TTC549 (cell line): Measurements from ENCODE around the gene CHD9.

ENCODE experiments used
- FAIRE-seq: peaks from 2 replicates; lab custom pipeline; 2012; peaks lifted over from hg19 to GRCh38; lab: Jason Lieb, UNC

CHD9 gene

GRCh38 chr16:53098526-53099317, 43.9 kb downstream of the CHD9 start:
- FAIRE-seq: no peak

DNA sequence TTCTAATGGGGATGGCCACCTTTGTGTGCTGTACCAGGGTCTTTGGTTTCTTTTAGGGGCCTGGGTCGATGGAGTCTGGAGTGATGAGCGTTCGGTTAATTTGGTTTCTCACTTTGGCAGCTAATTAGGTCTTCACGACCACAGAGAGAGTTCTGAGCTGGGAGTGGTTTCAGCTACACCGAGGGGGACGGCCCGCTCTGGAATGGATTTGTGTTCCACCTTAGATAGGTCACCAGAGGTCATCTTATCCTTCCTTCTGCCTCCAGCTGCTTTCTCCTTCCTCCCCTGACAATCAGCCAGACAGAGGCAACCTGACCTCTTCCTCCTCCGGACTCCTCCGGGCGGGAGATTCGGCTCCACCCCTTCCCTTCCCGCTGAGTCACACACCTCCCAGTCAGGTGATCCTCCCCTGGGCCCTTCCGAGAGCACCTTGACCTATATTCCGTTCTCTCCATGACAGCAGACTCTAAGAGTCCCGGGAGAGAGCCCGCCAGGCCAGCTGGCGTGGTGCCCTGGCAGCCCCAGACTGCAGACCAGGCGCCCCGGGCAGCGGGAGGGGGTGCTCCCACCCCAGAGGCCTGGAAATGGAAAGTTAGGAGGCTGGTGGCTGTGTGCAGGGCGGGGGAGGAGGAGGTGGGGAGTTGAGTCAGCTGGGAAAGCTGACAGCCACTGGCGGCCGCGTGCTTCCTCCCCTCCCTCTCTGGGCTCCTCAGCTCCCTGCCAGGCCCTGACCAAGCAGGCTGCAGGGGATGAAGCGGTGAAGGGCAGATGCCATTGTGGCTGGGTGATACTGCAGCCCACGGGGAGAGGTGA, 44.7 kb downstream of the CHD9 start:
- FAIRE-seq: no peak

DNA sequence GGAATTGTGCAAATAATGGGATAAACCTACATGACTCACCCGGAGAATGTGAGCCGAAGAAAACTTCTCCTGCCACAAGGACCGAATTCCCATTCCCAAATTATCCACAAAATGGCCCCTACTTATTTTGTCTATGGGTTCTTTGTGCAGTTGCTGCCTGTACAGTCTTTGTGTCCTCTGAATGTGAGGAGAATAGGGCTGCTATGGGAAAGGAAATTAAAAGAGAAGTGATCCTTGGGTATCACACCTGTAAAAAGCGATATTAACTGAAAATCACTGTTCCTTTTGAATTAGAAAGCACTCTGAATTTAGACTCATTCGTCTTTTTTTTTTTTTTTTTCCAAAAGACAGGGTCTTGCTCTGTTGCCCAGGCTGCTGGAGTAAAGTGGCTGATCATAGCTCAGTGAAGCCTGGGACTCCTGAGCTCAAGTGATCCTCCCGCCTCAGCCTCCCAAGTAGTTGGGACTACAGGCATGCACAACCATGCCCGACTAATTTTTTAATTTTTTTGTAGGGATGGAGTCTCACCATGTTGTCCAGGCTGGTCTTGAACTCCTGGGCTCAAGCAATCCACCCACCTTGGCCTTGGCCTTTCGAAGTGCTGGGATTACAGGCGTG, 45.4 kb downstream of the CHD9 start:
- FAIRE-seq: no peak

DNA sequence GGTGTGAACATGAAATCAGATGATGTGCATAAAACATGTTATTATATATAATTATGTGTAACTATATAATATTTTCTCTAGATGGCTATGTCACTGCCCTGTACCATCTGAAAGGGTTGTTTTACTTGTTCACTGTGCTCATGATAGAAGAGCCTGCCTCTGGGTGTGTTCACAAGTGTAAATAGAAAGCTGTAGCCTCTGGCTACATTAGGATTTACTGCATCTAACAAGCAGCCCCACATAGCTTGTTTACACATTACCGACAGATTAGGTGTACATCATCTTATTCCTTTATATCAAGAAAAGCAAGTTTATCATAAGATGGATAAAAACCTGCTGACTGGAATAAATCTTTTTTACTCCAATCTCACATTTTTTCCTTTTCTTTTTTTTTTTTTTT, 46.1 kb downstream of the CHD9 start:
- FAIRE-seq: no peak

DNA sequence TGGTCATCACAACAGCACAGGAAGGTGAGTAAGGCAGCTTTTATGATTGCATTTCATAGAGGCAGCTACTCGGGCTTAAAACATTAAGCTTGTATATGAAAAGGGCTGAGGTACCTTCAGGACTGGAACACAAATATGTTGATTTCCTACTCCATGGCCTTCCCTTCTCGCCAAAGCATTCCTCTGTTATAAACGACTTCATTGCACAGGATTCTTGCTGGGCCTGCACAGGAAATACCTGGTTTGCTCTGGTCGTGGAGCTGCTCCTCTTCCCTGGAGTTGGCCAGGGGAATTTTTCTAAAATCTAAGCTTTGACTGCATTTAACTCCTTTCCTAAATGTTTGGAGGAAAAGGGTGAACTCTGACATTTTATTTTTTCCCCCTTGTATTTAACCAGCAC, 49.0 kb downstream of the CHD9 start:
- no peak for FAIRE-seq

- FAIRE-seq: no peak
Observed at GRCh38 chr16:53105565-53105964, 50.8 kb downstream of the CHD9 start.

- no peak for FAIRE-seq
Observed at GRCh38 chr16:53111078-53111791, 56.4 kb downstream of the CHD9 start.

GRCh38 chr16:53112015-53112414, 57.2 kb downstream of the CHD9 start:
- no peak for FAIRE-seq

GRCh38 chr16:53115047-53115446, 60.3 kb downstream of the CHD9 start:
- FAIRE-seq: no peak

- FAIRE-seq: no peak
Observed at GRCh38 chr16:53115773-53116172, 61.0 kb downstream of the CHD9 start.

GRCh38 chr16:53121043-53121620, 66.3 kb downstream of the CHD9 start:
- no peak for FAIRE-seq

DNA sequence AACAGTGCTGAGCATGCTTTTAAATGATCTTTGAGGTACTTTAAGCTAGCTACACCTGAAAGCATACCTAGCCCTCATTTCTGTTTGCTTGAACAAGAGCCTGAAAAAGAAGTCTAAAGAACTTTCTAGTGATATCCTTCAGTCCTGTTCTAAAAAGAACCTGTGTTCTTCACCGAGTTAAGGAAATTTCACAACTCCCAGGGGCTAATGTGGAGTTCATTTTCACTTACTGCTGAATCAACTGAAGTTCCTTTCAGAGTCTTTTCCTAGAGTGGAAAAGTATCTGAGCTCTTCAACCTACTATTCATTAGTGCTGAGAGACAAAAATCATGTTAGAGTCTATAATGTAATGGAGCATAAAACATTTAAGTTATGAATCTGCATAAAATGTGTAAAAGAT, 66.9 kb downstream of the CHD9 start:
- FAIRE-seq: no peak

- FAIRE-seq: no peak
Observed at GRCh38 chr16:53123747-53124146, 69.0 kb downstream of the CHD9 start.

DNA sequence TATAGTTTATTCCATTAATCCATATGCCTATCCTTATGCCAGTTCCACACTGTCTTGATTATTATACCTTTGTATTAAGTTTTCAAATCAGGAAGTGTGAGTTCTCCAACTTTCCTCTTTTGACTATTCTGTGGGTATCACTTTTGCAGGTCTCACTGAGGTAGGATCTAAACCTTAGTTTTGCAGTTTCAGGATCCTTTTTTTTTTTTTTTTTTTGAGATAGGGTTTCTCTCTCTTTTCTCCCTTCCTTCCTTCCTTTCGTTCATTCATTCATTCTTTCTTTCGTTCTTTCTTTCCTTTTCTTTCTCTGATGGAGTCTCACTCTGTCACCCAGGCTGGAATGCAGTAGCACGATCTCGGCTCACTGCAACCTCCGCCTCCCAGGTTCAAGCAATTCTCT, 71.6 kb downstream of the CHD9 start:
- no peak for FAIRE-seq

- FAIRE-seq: no peak
Observed at GRCh38 chr16:53129281-53130158, 74.7 kb downstream of the CHD9 start.

DNA sequence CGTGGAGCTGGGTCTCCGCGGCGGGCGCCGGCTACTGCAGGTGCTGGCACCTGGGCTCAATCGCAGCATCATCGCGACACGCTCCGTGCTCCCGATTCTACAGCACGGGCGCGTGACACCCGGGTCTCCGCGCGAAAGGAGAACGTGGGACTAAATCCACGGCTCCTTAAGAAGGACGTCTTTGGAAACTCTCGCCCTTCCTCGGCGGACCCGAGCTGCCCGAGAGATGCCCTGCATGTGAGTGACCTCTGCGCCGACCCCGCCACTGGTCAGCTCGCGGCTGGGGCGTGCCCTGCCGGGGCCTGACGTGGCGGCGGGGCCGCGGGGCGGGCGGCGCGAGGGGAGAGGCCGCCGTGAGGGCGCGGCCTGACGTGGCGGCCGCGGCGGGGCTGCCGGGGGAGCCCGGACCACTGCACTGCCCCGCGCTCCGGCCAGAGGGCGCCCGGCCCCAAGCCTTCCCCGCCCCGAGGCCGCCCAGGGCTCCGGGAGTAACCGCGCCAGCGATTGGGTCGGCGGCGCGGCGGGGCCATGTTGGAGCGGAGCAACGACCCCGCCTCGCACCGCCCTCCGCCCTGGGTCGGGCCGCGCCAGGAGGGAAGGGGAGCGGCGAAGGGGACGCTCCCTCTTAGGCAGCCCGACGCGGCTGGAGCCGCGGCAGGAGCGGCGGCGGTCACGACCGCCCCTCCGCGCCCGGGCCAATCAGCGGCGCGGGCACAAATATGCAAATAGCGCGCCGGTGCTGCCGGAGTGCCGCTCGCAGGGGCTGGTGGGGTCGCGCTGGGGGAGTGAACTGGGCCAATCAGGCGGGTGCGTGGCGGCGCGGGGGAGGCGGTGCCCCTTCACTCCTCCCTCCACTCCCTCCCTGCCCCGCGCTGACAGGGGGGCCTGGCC, 75.6 kb downstream of the CHD9 start:
- FAIRE-seq: no peak

- no peak for FAIRE-seq
Observed at GRCh38 chr16:53131050-53131362, 76.2 kb downstream of the CHD9 start.

- FAIRE-seq: no peak
Observed at GRCh38 chr16:53131363-53132071, 76.7 kb downstream of the CHD9 start.

DNA sequence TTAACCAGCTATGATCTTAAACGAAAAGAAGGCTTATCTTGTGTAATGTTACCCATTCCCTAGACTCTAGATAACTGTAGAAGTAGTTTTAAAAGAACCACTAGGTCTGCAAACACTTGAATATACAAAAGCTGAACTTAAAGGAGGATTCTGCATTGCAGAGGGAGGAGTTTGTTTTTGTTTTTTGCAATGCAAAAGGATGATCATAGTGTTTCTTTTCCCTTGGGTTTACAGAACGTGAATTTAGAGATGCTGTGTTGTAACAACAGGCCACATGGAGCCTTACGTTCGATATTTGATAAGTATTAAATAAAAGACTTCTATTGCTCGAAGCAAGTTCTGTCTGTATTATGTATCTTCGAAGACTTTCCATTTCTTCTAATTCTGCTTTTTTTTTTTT, 77.6 kb downstream of the CHD9 start:
- FAIRE-seq: no peak

- no peak for FAIRE-seq
Observed at GRCh38 chr16:53135329-53135728, 80.5 kb downstream of the CHD9 start.
